Lung microvascular endothelial cell (primary cell): Measurements from ENCODE around the gene TSPAN13. TPM values are rescaled to one million over a fixed set of nuclear protein-coding genes. Genes with fewer than 3 reads are reported as not detected.

ENCODE experiments used
- DNase-seq, 2 donors: peaks; one replicate each; pipeline versions ENCODE4 v3.0.0 to v3.0.0-alpha.2; 2010; ENCODE audit warnings: low read depth in 2 of 2
- total RNA-seq: library from RNA; depleted of rRNA; stranded (reverse); fragments of >200 nt; gene quantifications from 2 replicates; pipeline ENCODE4 v1.2.1, GENCODE V29; 2014

Gene TSPAN13
- total RNA-seq, 1 donor from 2014 or later = 74.6 TPM

DNA sequence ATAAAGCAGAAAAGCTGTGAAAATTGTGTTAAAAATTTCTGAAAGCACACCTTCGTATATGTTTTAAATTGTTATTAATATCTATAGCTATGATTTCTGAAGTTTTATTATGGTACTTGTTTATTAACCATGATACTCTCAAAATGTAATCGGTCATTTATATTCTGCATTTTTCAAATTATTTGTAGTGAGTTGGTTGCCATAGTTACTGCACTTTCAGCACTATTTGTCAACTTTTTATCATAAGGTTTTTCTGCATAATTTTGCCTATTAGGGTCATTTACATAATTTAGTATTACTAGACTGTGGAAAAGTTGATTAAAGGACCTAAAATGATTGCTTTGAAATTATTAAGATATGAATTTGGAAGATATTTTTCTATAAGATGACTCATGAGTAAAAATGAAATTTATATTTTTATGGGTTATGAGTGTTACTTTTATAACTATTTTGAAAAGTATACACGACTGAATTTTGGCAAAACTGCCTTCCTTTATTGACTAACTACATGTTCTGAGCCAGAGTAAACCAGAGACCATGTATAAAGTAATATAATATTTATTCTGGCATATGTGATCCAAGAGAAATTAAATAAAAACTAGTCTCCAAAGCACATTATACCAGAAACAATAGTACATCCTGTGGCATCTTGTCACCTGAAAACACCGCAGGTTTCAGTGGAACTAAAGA is 59.1 kb downstream of the TSPAN13 start:
- DNase-seq = no peak

DNA sequence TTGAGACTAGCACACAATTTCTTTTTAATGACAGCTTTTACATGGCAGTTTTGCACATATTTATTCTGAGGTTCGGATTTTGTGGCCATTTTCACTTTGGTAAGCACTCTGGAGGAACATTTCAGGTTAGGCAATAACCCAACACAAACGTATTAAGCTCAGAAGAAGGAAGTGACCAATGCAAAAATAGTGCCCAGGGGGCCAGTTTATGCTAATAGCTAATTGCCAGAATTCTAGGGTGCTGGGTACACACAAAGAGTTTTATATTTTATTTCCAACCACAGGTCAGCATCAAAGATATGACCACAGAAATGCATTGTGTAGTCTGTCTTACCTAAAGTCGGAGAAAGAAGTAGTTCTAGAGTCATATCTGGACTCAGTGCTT is 59.7 kb downstream of the TSPAN13 start:
- DNase-seq = no peak

DNA sequence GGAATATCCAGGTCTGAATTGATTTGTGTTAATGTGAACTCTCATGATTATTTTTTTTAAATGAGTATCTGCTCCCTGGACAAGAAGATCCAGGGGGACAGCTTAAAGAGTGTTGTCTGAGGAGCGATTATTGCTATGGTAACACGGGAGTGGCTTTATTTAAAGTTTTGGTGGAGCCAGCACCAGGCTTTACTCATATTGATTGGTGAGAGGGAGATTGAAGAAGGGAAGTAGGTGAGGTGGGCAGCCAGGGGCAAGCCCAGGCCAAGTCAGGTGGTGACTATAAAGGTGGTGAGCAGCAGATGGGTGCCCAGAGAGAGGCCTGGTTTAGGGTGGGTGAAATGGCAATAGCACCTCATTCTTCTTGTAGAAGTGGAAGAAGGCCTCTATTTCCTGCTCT is 61.4 kb downstream of the TSPAN13 start:
- DNase-seq = no peak

DNA sequence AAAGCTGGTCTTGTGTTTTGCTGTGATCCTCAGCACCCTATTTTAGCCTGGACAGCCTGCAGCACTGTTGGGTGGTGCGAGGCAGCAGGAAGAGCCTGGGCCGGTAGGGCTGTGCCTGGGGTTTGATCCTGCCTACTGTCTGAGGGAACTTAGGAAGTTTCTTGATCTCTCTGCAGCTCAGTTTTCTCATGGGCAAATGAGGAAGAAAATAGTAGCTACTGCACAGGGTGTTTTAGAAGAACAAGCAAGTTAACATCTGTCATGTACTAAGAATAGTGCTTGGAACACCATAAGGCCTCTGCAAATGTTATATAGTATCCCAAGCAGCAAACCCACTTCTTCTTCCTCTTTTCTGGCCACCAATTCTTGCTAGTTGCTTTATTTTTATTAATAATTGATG is 63.3 kb downstream of the TSPAN13 start:
- no peak for DNase-seq

DNA sequence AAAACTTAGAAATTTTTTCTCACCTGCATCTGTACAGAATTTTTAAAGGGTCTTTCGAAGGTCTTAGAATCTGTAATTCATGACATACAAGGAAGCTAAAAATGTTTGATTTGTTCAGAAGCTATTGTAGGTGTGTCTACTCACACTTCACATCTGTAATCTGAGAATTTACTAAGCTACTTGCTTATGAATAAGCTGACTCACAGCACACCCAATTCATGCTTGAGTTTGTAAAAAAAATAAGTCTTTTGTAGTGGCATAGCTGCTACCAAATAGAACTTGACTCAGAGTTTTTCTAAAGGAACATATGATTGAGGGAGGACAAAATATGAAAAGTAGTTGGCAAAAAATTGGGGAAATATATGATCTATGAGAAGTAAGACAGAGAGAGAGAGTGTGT is 64.0 kb downstream of the TSPAN13 start:
- no peak for DNase-seq

DNA sequence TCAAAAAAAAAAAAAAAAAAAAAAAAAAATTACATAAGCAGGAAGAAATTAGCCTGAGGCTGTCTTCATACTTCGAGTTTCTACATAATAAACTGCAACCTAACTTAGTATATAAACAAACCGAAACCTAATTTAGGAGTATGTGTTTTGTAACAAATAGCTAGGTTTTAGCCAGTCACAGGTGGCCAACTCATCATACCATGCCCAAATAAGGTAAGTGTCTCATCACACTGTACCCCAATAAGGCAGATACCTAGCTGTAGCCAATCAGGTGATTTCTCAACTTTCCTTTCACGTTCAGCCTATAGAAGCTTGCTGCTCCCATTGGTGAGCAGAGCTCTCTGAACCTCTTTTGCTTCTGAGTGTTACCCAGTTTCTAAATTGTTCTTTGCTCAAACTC is 65.2 kb downstream of the TSPAN13 start:
- DNase-seq = no peak

DNA sequence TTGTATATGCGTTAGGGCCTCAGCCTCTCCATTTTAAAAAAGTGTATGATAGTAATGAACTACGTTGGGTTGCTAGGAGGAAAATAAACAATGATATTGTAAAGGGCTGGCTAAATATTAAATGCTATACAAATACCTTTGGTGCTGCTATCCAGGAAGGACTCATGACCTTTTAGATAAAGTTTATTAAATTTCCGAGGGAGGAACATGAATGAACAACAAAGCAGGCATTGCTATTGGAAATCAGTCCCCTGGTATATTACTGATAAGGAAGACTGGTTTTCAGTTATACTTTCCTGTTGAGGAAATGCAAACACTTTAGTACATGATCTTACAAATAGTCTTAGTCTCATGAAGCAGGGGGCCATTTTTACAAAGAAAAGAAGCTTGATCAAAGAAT is 68.5 kb downstream of the TSPAN13 start:
- DNase-seq = no peak

DNA sequence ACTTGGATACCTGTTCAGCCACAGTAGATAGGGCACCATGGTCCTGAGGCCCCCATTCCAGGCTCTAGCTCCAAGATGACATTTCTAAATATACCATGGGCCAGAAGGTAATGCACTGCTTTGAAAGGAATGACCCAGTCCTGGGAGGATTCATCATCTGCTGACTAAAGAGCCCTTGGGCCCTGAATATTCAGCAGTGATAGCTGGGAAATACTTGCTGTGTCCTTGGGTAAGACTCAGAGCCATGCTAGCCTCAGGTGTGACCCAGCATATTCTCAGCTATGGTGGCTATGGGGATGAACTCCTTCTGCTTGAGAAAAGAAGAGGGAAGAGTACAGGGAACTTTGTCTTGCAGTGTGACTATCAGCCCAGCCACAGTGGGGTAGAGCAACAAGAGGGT is 72.5 kb downstream of the TSPAN13 start:
- no peak for DNase-seq

DNA sequence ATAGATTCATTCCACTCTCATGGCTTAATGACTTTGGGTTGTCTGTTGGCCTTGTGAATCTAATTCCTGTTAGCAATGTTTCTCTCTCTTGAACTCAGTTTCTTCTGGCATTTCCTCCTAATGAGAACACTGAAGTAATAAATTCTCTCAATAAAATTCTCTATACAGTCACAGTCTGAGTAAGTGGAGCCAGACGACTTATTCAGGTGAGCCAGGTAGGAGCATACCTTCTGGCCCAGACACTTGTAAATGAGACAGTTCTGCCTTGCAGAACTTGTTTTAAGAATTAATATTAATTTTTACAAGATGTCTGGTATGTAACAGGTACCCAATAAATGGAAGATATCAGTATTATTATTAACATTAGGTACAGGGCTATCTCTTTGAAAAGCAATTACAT is 79.8 kb downstream of the TSPAN13 start:
- no peak for DNase-seq

Other genes starting within 250 kb of the TSPAN13 start
- not detected in 2 replicates for gene LRRC72, start 226.9 kb upstream of the TSPAN13 start, total RNA-seq
- 7.9 and 8.5 TPM in 2 replicates for gene ANKMY2, start 108.0 kb upstream of the TSPAN13 start, total RNA-seq
- gene BZW2, start 107.6 kb upstream of the TSPAN13 start, total RNA-seq = 56.9 and 73.2 TPM in 2 replicates
- gene AGR2, start 51.2 kb downstream of the TSPAN13 start, total RNA-seq = not detected in 2 replicates
- gene AGR3, start 128.2 kb downstream of the TSPAN13 start, total RNA-seq = not detected in 2 replicates